HAP-1 (cell line): ENCODE measurements around the gene PDIA2.
"Not testable (repeated sequence)": the region's sequence is repeated elsewhere in the genome, so short reads cannot be mapped to it uniquely, and the experiment has no call there.

Source experiments
- DNase-seq, 2 experiments: peaks; one replicate each; pipeline ENCODE4 v3.0.0-alpha.2; 2016 to 2020; ENCODE audit warnings: low spot score in 2 of 2
- H3K27me3 ChIP-seq: fragments of 250-450 bp; sonication (Bioruptor Pico); 2 replicates; pipeline ENCODE4 v1.5.1; 2020; ENCODE audit warnings: low read depth, mild to moderate bottlenecking, moderate library complexity
- H3K36me3 ChIP-seq: fragments of 250-450 bp; sonication (Bioruptor Pico); replicated peaks from 2 replicates; pipeline ENCODE4 v1.5.1; 2020; ENCODE audit warnings: mild to moderate bottlenecking
- H3K4me1 ChIP-seq: fragments of 250-450 bp; sonication (Bioruptor Pico); 2 replicates; pipeline ENCODE4 v1.5.1; 2020; ENCODE audit warnings: mild to moderate bottlenecking
- H3K4me3 ChIP-seq: fragments of 250-450 bp; sonication (Bioruptor Pico); 2 replicates; pipeline ENCODE4 v1.5.1; 2020; ENCODE audit warnings: mild to moderate bottlenecking, moderate library complexity
- H3K9me3 ChIP-seq: fragments of 250-450 bp; sonication (Bioruptor Pico); 2 replicates; pipeline ENCODE4 v1.5.1; 2020; ENCODE audit warnings: mild to moderate bottlenecking, moderate library complexity
- in situ Hi-C: fragments of 300-500 bp; cut with MboI; formaldehyde crosslinking; loops from 3 replicates; pipeline ENCODE4 v1.14.3; 2020; ENCODE audit warnings: low sequenced_read_pairs, inconsistent platforms, mixed read lengths

The PDIA2 gene

DNA sequence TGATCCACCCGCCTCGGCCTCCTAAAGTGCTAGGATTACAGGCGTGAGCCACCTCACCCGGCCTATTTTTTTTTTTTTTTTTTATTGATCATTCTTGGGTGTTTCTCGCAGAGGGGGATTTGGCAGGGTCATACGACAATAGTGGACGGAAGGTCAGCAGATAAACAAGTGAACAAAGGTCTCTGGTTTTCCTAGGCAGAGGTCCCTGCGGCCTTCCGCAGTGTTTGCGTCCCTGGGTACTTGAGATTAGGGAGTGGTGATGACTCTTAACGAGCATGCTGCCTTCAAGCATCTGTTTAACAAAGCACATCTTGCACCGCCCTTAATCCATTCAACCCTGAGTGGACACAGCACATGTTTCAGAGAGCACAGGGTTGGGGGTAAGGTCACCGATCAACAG, 24.9 kb upstream of the PDIA2 start:
- H3K4me1 ChIP-seq, H3K9me3 ChIP-seq, H3K4me3 ChIP-seq, in situ Hi-C loops, DNase-seq, H3K36me3 ChIP-seq, H3K27me3 ChIP-seq: not testable (repeated sequence)

DNA sequence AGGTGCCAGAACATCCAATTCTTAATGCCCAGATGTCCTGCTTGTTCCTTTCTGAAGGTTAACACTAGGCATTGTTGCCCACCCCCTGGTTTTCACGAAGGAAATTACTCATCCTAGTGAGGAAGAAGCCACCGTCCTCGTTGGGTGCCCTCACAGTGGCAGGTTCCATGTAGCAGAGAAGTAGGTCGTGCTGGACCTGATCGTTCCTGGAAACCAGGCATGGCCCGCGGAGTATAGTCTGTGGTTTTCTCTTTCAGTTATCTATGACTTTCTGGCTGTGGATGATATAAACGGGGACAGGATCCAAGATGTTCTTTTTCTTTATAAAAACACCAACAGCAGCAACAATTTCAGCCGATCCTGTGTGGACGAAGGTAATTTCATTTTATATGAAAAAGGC, 23.7 kb upstream of the PDIA2 start:
- H3K27me3 ChIP-seq = no peaks in the 10 kb centered on the region
- in situ Hi-C loops = no loop called here
- H3K4me1 ChIP-seq = no peaks in the 10 kb centered on the region
- DNase-seq = no peak
- H3K9me3 ChIP-seq = no peaks in the 10 kb centered on the region
- H3K4me3 ChIP-seq = no peak overlapping the region
- H3K36me3 ChIP-seq = peaks cover 9% of the 10 kb centered on the region

DNA sequence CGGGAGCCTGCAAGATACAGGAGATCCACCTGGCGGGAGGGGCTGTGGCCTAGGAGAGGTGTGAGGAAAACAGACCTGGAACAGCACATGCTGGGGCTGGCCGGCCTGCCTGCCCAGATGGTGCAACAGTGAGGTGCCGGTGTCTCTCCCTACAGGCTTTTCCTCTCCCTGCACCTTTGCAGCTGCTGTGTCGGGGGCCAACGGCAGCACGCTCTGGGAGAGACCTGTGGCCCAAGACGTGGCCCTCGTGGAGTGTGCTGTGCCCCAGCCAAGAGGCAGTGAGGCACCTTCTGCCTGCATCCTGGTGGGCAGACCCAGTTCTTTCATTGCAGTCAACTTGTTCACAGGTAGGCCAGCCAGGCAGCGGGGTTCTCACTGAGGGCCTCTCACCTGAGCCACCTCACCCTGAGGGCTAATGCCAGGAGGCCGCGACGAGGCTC, 23.1 kb upstream of the PDIA2 start:
- Histone ChIP-seq H3K36me3 (peaks cover 9% of the 10 kb centered on the region), H3K9me3 (no peaks in the 10 kb centered on the region), H3K27me3 (no peaks in the 10 kb centered on the region), H3K4me3 (no peak overlapping the region), H3K4me1 (no peaks in the 10 kb centered on the region)
- in situ Hi-C loops = no loop called here
- no peak for DNase-seq

DNA sequence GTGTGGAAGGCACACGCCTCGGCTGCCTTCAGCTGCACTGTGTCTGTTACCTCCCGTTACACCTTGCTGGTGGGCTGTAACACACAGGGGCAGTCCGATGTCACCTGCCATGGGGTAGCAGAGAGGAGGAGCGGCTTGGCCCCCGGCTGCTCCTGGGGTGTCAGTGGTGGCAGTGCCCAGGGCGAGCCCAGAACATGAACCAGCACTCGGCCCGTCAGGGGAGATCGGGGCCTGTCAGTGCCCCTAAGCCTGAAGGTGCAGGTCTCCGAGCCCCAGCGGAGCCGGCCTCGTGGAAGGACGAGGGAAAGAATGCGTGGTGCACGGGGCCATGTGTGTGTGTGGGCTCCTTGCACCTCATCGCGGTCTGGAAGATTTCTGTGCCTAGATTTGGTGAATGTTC, 22.6 kb upstream of the PDIA2 start:
- H3K4me3 ChIP-seq = no peak overlapping the region
- H3K27me3 ChIP-seq = no peaks in the 10 kb centered on the region
- DNase-seq = no peak
- no peaks in the 10 kb centered on the region for H3K4me1 ChIP-seq
- in situ Hi-C loops = no loop called here
- H3K36me3 ChIP-seq = peaks cover 12% of the 10 kb centered on the region
- H3K9me3 ChIP-seq = no peaks in the 10 kb centered on the region

DNA sequence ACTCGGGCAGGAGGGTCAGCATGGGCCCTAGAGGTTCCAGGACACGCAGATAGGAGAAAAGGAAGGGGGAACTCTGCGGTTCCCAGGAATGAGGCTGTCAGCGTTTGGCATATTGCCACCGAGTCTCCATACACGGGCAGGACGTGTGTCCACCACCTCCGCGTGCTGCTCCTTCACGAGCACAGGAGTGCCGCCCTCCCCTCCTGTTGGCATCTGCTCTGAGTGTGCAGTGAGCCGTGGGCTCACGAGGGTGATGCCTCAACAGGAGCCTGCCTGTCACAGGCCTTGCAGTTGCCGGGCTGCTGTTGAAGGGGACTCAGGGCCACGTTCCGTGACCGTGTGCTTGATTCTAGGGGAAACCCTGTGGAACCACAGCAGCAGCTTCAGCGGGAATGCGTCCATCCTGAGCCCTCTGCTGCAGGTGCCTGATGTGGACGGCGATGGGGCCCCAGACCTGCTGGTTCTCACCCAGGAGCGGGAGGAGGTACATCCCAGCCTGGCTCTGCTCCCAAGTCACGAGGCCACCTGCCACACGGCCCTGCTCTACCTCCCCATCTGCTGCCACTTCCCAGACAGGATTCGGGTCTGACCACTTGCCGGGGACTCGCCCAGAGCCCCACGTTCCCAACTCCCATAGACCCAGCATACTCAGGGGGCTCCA, 21.8 kb upstream of the PDIA2 start:
- Histone ChIP-seq H3K4me1 (no peaks in the 10 kb centered on the region), H3K27me3 (no peaks in the 10 kb centered on the region), H3K9me3 (no peaks in the 10 kb centered on the region), H3K4me3 (no peak overlapping the region), H3K36me3 (peaks cover 8% of the 10 kb centered on the region)
- in situ Hi-C loops = no loop called here
- no peak for DNase-seq

DNA sequence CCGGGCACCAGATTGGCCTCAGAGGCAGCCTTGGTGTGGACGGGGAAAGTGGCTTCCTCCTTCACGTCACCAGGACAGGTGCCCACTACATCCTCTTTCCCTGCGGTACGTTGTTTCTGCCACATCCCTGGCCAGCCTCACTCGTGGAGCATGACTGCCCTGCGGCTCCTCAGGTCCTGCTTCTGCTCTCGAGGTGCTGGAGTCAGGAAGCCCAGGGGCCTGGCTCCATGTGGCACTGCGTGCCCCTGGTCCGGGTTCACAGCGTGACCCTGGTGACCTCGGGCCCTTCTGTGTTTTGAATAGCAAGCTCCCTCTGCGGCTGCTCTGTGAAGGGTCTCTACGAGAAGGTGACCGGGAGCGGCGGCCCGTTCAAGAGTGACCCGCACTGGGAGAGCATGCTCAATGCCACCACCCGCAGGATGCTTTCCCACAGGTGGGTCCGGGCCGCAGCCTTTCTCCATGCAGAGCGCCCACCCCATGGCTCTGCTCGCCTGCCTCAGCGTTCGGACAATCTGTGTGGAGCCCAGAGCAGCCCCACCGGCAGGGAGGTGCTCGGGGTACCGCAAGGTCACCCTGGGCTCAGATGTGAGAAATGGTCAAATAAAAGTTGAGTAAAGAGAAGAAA, 20.7 kb upstream of the PDIA2 start:
- no peak overlapping the region for H3K4me3 ChIP-seq
- no peak for DNase-seq
- in situ Hi-C loops = no loop called here
- H3K36me3 ChIP-seq = peaks cover 7% of the 10 kb centered on the region
- H3K4me1 ChIP-seq = no peaks in the 10 kb centered on the region
- no peaks in the 10 kb centered on the region for H3K9me3 ChIP-seq
- no peaks in the 10 kb centered on the region for H3K27me3 ChIP-seq

DNA sequence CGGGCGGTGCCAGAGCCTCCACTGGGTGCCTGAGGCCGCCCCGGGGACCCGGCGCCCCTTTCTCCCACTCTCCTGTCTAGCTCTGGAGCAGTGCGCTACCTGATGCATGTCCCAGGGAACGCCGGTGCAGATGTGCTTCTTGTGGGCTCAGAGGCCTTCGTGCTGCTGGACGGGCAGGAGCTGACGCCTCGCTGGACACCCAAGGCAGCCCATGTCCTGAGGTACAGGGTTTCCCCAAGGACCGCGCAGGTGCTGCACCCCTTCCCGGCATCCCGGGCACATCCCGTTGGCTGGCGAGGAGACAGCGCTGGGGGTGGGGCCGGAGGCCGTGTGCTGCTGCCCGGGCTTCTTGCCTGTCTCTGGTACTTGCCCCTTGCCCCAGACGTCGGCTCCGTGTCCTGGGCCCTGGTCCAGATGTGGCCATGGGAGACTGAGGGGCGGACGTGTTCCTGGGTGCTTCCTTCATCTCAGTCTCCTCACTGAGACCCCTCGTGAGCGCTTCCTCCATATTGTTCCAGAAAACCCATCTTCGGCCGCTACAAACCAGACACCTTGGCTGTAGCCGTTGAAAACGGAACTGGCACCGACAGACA, 19.7 kb upstream of the PDIA2 start:
- no peaks in the 10 kb centered on the region for H3K9me3 ChIP-seq
- no peaks in the 10 kb centered on the region for H3K4me1 ChIP-seq
- no peak overlapping the region for H3K4me3 ChIP-seq
- in situ Hi-C loops = no loop called here
- peaks cover 7% of the 10 kb centered on the region for H3K36me3 ChIP-seq
- no peaks in the 10 kb centered on the region for H3K27me3 ChIP-seq
- no peak for DNase-seq

DNA sequence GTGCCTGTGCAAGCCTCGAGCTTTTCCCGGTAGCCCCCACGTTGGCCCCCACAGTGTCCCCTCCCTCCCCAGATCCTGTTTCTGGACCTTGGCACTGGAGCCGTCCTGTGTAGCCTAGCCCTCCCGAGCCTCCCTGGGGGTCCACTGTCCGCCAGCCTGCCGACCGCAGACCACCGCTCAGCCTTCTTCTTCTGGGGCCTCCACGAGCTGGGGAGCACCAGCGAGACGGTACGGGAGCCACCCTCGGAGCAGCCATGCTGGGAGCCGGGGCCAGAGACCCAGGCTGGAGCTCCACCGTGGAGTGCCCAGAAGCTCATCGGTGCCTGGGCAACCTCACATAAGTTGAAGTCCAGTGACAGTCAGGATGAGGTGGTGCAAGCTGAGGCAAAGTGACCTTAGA, 19.0 kb upstream of the PDIA2 start:
- Histone ChIP-seq H3K4me1 (no peaks in the 10 kb centered on the region), H3K9me3 (no peaks in the 10 kb centered on the region), H3K27me3 (no peaks in the 10 kb centered on the region), H3K36me3 (peaks cover 7% of the 10 kb centered on the region), H3K4me3 (no peak overlapping the region)
- in situ Hi-C loops = no loop called here
- no peak for DNase-seq

DNA sequence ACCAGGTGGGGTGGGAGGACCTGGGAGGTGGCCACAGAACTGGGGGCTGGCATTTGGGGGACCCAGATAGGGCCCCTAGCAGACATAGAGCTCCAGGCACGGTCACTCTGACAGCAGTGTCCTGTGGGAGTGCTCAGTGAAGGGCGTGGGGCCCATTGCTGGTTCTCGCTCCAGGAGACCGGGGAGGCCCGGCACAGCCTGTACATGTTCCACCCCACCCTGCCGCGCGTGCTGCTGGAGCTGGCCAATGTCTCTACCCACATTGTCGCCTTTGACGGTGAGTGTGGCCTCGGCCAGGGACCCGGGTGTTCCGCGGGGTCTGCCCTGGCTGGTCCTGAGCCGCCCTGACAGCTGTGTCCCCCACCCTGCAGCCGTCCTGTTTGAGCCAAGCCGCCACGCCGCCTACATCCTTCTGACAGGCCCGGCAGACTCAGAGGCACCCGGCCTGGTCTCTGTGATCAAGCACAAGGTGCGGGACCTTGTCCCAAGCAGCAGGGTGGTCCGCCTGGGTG, 18.5 kb upstream of the PDIA2 start:
- H3K9me3 ChIP-seq = no peaks in the 10 kb centered on the region
- no peaks in the 10 kb centered on the region for H3K27me3 ChIP-seq
- DNase-seq = no peak
- H3K4me3 ChIP-seq = no peak overlapping the region
- H3K36me3 ChIP-seq = peaks cover 7% of the 10 kb centered on the region
- in situ Hi-C loops = no loop called here
- no peaks in the 10 kb centered on the region for H3K4me1 ChIP-seq

DNA sequence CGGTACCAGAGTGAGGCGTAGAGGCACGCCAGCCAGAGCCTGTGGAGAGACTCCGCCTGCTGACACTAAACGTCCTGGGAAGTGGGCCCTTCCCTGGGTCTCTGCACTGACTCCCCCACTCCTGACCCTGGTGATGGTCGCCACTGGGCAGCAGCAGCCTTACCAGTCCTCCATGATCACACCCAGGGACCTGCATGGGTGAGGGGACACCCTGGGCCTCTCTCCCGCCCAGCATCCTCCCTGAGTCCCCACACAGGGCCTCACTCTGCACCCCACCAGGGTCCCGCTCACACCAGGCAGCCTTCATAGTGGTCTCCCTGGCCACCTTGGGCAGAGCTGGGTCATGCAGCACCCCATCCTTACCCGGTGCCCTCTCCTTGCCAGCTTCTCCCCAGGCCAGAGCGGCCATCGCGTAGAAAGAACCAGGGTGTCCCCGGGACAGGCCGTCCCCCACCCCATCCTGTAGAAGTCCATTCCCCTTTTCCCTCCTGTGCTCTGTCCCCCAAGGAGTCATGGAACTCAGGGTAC, 17.9 kb upstream of the PDIA2 start:
- in situ Hi-C loops = no loop called here
- Histone ChIP-seq H3K9me3 (no peaks in the 10 kb centered on the region), H3K27me3 (no peaks in the 10 kb centered on the region), H3K36me3 (peaks cover 7% of the 10 kb centered on the region), H3K4me1 (no peaks in the 10 kb centered on the region), H3K4me3 (no peak overlapping the region)
- DNase-seq = no peak

DNA sequence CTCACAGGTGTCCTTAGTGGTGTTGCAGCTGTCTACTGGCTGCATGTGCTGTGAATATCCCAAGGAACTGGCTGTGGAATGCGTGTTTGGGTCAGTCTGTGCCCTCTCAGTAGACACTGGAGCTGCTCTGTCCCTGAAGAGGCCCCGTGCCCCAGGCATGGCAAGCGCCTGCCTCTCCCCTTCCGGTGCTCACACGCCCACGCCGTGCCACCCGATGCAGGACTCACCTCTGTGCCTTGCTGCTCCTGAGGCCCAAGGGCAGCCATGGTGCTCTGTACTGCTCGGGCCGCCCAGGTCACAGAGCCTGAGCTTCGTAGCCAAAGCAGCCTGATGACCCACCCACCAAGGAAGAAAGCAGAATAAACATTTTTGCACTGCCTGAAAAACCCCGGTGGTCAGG, 17.3 kb upstream of the PDIA2 start:
- in situ Hi-C loops = no loop called here
- DNase-seq = no peak
- Histone ChIP-seq H3K4me3 (no peak overlapping the region), H3K36me3 (peaks cover 7% of the 10 kb centered on the region), H3K27me3 (no peaks in the 10 kb centered on the region), H3K9me3 (no peaks in the 10 kb centered on the region), H3K4me1 (no peaks in the 10 kb centered on the region)

DNA sequence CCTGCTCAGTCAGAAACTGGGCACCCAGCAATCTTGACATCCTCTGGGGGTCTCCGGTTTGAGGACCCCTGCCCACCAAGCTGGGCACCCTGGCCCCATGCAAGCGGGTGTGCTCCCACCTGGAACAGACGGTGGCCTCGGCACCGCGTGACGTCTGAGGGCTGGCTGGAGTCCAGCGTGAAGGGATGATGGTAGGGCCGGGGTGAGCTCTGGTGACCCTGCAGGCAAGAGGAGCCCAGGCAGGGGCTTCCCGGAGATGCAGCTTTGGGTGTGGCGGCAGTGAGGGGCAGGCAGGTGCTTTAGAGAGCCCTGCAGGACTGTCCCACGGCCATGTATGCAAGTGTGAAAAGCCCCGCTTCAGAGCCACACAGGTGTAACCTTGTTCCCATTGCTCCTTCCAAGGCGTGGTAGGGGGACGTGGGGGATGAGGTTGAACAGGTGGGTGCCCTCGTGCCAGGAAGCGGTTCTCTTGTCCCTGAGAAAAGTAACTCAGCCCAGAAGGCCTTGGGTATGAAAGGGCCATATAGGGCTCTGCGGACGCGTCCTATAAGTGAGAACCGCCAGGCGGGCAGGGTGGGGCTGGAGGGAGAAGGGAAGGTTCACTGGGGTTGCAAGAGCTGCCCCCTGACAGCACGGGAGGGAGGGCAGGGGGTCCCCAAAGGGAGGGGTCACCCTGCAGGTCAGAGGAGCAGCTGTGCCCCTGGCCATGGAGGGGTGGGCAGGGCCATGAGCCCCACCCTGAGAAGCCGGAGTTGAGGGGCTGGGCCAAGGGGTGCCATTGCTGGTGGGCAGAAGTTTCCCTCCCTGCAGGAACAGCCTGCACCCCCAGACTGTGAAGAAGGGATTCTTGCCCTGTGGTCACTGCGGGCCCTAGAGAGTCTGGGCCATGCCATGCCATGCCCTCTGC, 16.5 kb upstream of the PDIA2 start:
- Histone ChIP-seq H3K9me3 (no peaks in the 10 kb centered on the region), H3K36me3 (peaks cover 7% of the 10 kb centered on the region), H3K27me3 (no peaks in the 10 kb centered on the region), H3K4me1 (no peaks in the 10 kb centered on the region), H3K4me3 (no peak overlapping the region)
- no peak for DNase-seq
- in situ Hi-C loops = no loop called here

DNA sequence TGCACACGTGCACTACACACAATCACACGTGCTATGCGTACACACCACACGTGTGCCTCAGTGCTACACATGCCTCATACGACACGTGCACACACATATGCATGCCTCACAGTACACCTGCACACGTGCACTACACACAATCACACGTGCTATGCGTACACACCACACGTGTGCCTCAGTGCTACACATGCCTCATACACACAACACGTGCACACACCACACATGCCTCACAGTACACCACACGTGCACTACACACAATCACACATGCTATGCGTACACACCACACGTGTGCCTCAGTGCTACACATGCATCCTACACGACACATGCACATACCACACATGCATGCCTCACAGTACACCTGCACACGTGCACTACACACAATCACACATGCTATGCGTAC, 15.4 kb upstream of the PDIA2 start:
- DNase-seq, H3K4me3 ChIP-seq, H3K27me3 ChIP-seq, H3K4me1 ChIP-seq, H3K36me3 ChIP-seq, in situ Hi-C loops, H3K9me3 ChIP-seq: not testable (repeated sequence)
